GM23338 (cell line): Measurements from ENCODE around the gene NTRK1. TPM values are rescaled to one million over a fixed set of nuclear protein-coding genes. Genes with fewer than 3 reads are reported as not detected.

ENCODE experiments used
- ATAC-seq: fragments of 200-7000 bp; cut with Tn5 transposase; 3 replicates; pipeline ENCODE4 v1.9.1; 2020
- DNase-seq: peaks from one replicate; pipeline ENCODE4 v3.0.0-alpha.2; 2015; ENCODE audit warnings: low spot score
- H2AFZ ChIP-seq: fragments of 200-600 bp; sonication (generic); 2 replicates; pipeline ENCODE4 v1.8.0; 2016; ENCODE audit warnings: antibody characterized with exemption, mild to moderate bottlenecking, moderate library complexity
- H3F3A ChIP-seq: fragments of 200-600 bp; sonication (generic); replicated peaks from 2 replicates; pipeline ENCODE4 v1.8.0; 2017; ENCODE audit warnings: antibody characterized with exemption, mixed run types, low read depth
- H3K27ac ChIP-seq: fragments of 200-600 bp; sonication (generic); 2 replicates; pipeline ENCODE4 v1.6.1; 2016; ENCODE audit warnings: low read depth
- H3K27me3 ChIP-seq: fragments of 200-600 bp; sonication (generic); 2 replicates; pipeline ENCODE4 v1.8.0; 2016; ENCODE audit warnings: mild to moderate bottlenecking, mixed run types, moderate library complexity; ENCODE audit not compliant: insufficient read depth
- H3K36me3 ChIP-seq: fragments of 200-600 bp; sonication (generic); 2 replicates; pipeline ENCODE4 v1.8.0; 2016; ENCODE audit warnings: mild to moderate bottlenecking; ENCODE audit not compliant: insufficient read depth
- H3K4me1 ChIP-seq: fragments of 200-600 bp; sonication (generic); 2 replicates; pipeline ENCODE4 v1.8.0; 2016; ENCODE audit warnings: mild to moderate bottlenecking, moderate library complexity; ENCODE audit not compliant: insufficient read depth
- H3K4me2 ChIP-seq: fragments of 200-600 bp; sonication (generic); 2 replicates; pipeline ENCODE4 v1.7.1; 2017; ENCODE audit warnings: mixed run types
- H3K4me3 ChIP-seq: fragments of 200-600 bp; sonication (generic); 2 replicates; pipeline ENCODE4 v1.6.1; 2016; ENCODE audit warnings: mixed run types
- H3K79me2 ChIP-seq: fragments of 200-600 bp; sonication (generic); replicated peaks from 2 replicates; pipeline ENCODE4 v1.8.0; 2017; ENCODE audit warnings: mild to moderate bottlenecking; ENCODE audit not compliant: insufficient read depth
- H3K9me2 ChIP-seq: fragments of 200-600 bp; sonication (generic); 2 replicates; pipeline ENCODE4 v1.8.0; 2017; ENCODE audit not compliant: insufficient read depth
- H4K20me1 ChIP-seq: fragments of 200-600 bp; sonication (generic); replicated peaks from 2 replicates; pipeline ENCODE4 v1.8.0; 2017; ENCODE audit warnings: mild to moderate bottlenecking; ENCODE audit not compliant: insufficient read depth
- H3K27ac Mint-ChIP-seq: 2 replicates; pipeline ENCODE4 v1.8.0; 2020; ENCODE audit warnings: inconsistent platforms, mild to moderate bottlenecking, moderate library complexity, mixed read lengths
- H3K27me3 Mint-ChIP-seq: 3 replicates; pipeline ENCODE4 v1.8.0; 2022; ENCODE audit warnings: low read depth, mild to moderate bottlenecking, moderate library complexity, mixed read lengths, inconsistent platforms; ENCODE audit not compliant: insufficient read depth, poor library complexity
- H3K36me3 Mint-ChIP-seq: 3 replicates; pipeline ENCODE4 v1.8.0; 2021; ENCODE audit warnings: low read depth, mild to moderate bottlenecking, inconsistent platforms, moderate library complexity, mixed read lengths
- H3K4me1 Mint-ChIP-seq: 3 replicates; pipeline ENCODE4 v1.8.0; 2020; ENCODE audit warnings: mild to moderate bottlenecking, inconsistent platforms, mixed read lengths
- H3K4me3 Mint-ChIP-seq: 3 replicates; pipeline ENCODE4 v1.8.0; 2021; ENCODE audit warnings: moderate library complexity, mild to moderate bottlenecking, inconsistent platforms, mixed read lengths
- H3K9me3 Mint-ChIP-seq: 3 replicates; pipeline ENCODE4 v1.8.0; 2020; ENCODE audit warnings: moderate library complexity, mild to moderate bottlenecking, inconsistent platforms, mixed read lengths
- CREB1 ChIP-seq: fragments of 250-450 bp; sonication (Bioruptor Pico); IDR thresholded peaks from 2 replicates; pipeline ENCODE4 v1.5.0; 2020; ENCODE audit warnings: low read depth, mild to moderate bottlenecking, moderate library complexity
- CTCF ChIP-seq, 2 experiments: fragments of 200-600 bp in 1 of 2; sonication (generic) in 1 of 2; conservative IDR thresholded peaks; 2 replicates each; pipeline versions ENCODE4 v1.5.1 to v1.6.1; 2016 to 2017; ENCODE audit warnings: antibody characterized with exemption in 2 of 2, low read depth in 2 of 2, mild to moderate bottlenecking in 2 of 2, moderate library complexity in 1 of 2
- ETS1 ChIP-seq: IDR thresholded peaks from 2 replicates; pipeline ENCODE4 v1.6.1; 2016; ENCODE audit warnings: antibody characterized with exemption
- EZH2 ChIP-seq: fragments of 200-600 bp; sonication (generic); IDR thresholded peaks from one replicate; pipeline ENCODE4 v1.8.0; 2017; ENCODE audit warnings: antibody characterized with exemption, mild to moderate bottlenecking, low read depth; ENCODE audit not compliant: unreplicated experiment
- EZH2phosphoT487 ChIP-seq: fragments of 200-600 bp; sonication (generic); IDR thresholded peaks from one replicate; pipeline ENCODE4 v1.8.1; 2018; ENCODE audit warnings: antibody characterized with exemption; ENCODE audit not compliant: unreplicated experiment
- JUNB ChIP-seq: IDR thresholded peaks from one replicate; pipeline ENCODE4 v1.6.1; 2016; ENCODE audit warnings: antibody characterized with exemption; ENCODE audit not compliant: unreplicated experiment
- NANOG ChIP-seq: IDR thresholded peaks from 2 replicates; pipeline ENCODE4 v1.6.1; 2016; ENCODE audit warnings: antibody characterized with exemption, borderline replicate concordance
- POLR2AphosphoS5 ChIP-seq: IDR thresholded peaks from 2 replicates; pipeline ENCODE4 v1.6.1; 2016; ENCODE audit warnings: antibody characterized with exemption, low read depth
- REST ChIP-seq: IDR thresholded peaks from one replicate; pipeline ENCODE4 v1.6.1; 2018; ENCODE audit warnings: antibody characterized with exemption; ENCODE audit not compliant: unreplicated experiment
- STAT1 ChIP-seq: IDR thresholded peaks from one replicate; pipeline ENCODE4 v1.6.1; 2016; ENCODE audit warnings: antibody characterized with exemption; ENCODE audit not compliant: unreplicated experiment
- ZNF114 ChIP-seq: fragments of 250-450 bp; sonication (Bioruptor Pico); IDR thresholded peaks from 2 replicates; pipeline ENCODE4 v1.5.0; 2020; ENCODE audit warnings: mild to moderate bottlenecking, moderate library complexity
- ZNF331 ChIP-seq: fragments of 250-450 bp; sonication (Bioruptor Pico); IDR thresholded peaks from 2 replicates; pipeline ENCODE4 v1.5.0; 2020; ENCODE audit warnings: low read depth, mild to moderate bottlenecking, moderate library complexity
- ZNF462 ChIP-seq: fragments of 250-450 bp; sonication (Bioruptor Pico); IDR thresholded peaks from 2 replicates; pipeline ENCODE4 v1.5.0; 2020; ENCODE audit warnings: mild to moderate bottlenecking, moderate library complexity
- polyA plus RNA-seq: library from polyadenylated mRNA; unstranded; fragments of >200 nt; fragmentation: Nextera tagmentation; extraction: Ambion mirVana; gene quantifications from 2 replicates; pipeline ENCODE4 v1.2.1, GENCODE V29; 2016
- total RNA-seq: library from RNA; depleted of rRNA; stranded (reverse); fragments of >200 nt; shearing (Covaris generic); gene quantifications from 2 replicates; pipeline ENCODE4 v1.2.3, GENCODE V29; 2014

NTRK1 gene
- total and polyA plus RNA-seq, 2 experiments from 2014 or later = 0.42 to 0.45 TPM

GRCh38 chr1:156881663-156882062 lies 21.0 kb downstream of the NTRK1 start:
- Histone ChIP-seq H3F3A (no peaks in the 10 kb centered on the region), H3K36me3 (no peaks in the 10 kb centered on the region), H3K79me2 (no peaks in the 10 kb centered on the region), H2AFZ (no peak overlapping the region), H3K4me3 (no peak overlapping the region), H3K27ac (no peak overlapping the region), H3K4me1 (peaks cover 12% of the 10 kb centered on the region; the same call in 1 of the 2 replicates), H3K4me2 (no peak overlapping the region), H4K20me1 (no peaks in the 10 kb centered on the region), H3K9me2 (no peaks in the 10 kb centered on the region), H3K27me3 (peaks cover 44% of the 10 kb centered on the region)
- Mint-ChIP-seq H3K4me3 (no peak overlapping the region), H3K4me1 (peaks cover 42% of the 10 kb centered on the region), H3K27me3 (peaks cover 29% of the 10 kb centered on the region), H3K9me3 (no peaks in the 10 kb centered on the region), H3K36me3 (no peaks in the 10 kb centered on the region), H3K27ac (no peak overlapping the region)
- TF ChIP-seq REST (no peak), STAT1 (no peak), CTCF (conservative IDR thresholded peaks at IDR 0.05; ENCODE audit: low read depth in 2 of 2) (no peak), ZNF462 (no peak), EZH2phosphoT487 (no peak), ZNF331 (CRISPR knock-in tag) (no peak), POLR2AphosphoS5 (no peak), EZH2 (no peak), JUNB (no peak), NANOG (no peak), ETS1 (no peak), CREB1 (CRISPR knock-in tag) (no peak), ZNF114 (no peak)
- DNase-seq (no peak), ATAC-seq (no peak; the same call in 2 of the 3 replicates)
